GM08714 (cell line): ENCODE data around the gene VARS1.
"Not testable (repeated sequence)": the region's sequence is repeated elsewhere in the genome, so short reads cannot be mapped to it uniquely, and the experiment has no call there.

Experiments used
- H3K4me3 ChIP-seq: fragments of 200-500 bp; sonication (Bioruptor generic); 2 replicates; pipeline ENCODE4 v1.5.1; 2014; ENCODE audit warnings: mild to moderate bottlenecking, low read length, inconsistent platforms
- ZNF274 ChIP-seq: IDR thresholded peaks from 2 replicates; pipeline ENCODE4 v1.6.1; 2012; ENCODE audit warnings: mild to moderate bottlenecking, low read depth, low read length

The VARS1 gene

DNA sequence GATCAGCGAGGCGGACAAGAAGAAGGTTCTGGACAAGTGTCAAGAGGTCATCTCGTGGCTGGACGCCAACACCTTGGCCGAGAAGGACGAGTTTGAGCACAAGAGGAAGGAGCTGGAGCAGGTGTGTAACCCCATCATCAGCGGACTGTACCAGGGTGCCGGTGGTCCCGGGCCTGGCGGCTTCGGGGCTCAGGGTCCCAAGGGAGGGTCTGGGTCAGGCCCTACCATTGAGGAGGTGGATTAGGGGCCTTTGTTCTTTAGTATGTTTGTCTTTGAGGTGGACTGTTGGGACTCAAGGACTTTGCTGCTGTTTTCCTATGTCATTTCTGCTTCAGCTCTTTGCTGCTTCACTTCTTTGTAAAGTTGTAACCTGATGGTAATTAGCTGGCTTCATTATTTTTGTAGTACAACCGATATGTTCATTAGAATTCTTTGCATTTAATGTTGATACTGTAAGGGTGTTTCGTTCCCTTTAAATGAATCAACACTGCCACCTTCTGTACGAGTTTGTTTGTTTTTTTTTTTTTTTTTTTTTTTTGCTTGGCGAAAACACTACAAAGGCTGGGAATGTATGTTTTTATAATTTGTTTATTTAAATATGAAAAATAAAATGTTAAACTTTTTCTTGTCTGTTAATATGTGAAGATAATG is 34.2 kb upstream of the VARS1 start:
- H3K4me3 ChIP-seq = peak overlapping the region; percentile 86
- no peak for TF ChIP-seq ZNF274

DNA sequence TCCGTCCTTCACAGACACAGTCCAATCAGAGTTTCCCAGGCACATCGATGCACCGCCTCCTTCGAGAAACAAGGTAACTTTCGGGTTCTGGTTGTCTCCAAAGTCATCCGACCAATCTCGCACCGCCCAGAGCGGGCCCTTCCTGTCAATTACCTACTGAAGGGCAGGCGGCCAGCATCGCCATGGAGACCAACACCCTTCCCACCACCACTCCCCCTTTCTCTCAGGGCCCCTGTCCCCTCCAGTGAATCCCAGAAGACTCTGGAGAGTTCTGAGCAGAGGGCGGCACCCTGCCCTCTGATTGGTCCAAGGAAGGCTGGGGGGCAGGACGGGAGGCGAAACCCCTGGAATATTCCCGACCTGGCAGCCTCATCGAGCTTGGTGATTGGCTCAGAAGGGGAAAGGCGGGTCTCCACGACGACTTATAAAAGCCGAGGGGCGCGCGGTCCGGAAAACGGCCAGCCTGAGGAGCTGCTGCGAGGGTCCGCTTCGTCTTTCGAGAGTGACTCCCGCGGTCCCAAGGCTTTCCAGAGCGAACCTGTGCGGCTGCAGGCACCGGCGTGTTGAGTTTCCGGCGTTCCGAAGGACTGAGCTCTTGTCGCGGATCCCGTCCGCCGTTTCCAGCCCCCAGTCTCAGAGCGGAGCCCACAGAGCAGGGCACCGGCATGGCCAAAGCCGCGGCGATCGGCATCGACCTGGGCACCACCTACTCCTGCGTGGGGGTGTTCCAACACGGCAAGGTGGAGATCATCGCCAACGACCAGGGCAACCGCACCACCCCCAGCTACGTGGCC is 31.9 kb upstream of the VARS1 start, which contains the start of gene HSPA1B:
HSPA1B (plus strand) TSS at position 453 of the 794 bp plus-strand sequence; CDS start at position 666, 213 bp downstream.
- no peak for TF ChIP-seq ZNF274
- peak within 1 kb of the TSS; percentile 75 for H3K4me3 ChIP-seq

DNA sequence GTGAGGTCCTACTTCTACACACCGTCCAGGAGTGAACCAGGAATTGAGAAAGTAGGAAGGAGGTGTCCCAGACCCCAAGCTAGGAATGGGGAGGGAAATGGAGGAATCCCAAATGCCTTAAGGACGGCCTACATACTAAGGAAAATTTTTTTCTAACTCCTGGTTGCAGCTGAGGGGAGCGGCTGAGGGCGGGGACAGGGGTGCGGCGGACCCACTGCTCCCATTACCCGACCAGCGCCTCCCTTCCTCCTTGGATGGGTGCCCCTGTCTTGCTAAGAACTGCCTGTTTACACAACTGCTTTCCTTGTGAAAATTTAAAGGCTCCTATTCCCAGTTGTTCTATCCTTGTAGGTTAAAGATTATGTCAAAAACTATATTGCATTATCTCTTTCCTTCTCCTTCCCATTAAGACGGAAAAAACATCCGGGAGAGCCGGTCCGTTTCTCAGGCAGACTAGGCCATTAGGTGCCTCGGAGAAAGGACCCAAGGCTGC is 31.3 kb upstream of the VARS1 start:
- peak overlapping the region; percentile 75 for H3K4me3 ChIP-seq
- TF ChIP-seq ZNF274 = no peak

DNA sequence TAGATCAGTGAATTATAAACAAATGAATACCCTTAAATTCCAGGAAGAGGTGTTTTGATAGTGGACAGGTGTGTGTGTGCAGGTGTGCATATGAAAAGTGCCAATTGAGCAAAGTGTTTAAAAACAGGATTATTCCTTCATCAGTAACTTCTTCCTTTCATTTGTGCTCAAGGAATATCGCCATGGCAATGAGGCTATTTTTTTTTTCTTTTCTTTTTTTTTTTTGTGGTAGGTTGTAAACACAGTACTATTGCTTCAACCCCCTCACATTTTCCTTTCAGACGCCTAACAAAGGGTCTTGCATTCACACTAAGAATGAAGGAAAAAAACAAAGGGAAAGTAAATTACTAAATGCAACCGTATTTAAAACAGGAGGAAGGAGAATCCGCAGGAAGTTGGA is 30.0 kb upstream of the VARS1 start:
- no peak overlapping the region for H3K4me3 ChIP-seq

DNA sequence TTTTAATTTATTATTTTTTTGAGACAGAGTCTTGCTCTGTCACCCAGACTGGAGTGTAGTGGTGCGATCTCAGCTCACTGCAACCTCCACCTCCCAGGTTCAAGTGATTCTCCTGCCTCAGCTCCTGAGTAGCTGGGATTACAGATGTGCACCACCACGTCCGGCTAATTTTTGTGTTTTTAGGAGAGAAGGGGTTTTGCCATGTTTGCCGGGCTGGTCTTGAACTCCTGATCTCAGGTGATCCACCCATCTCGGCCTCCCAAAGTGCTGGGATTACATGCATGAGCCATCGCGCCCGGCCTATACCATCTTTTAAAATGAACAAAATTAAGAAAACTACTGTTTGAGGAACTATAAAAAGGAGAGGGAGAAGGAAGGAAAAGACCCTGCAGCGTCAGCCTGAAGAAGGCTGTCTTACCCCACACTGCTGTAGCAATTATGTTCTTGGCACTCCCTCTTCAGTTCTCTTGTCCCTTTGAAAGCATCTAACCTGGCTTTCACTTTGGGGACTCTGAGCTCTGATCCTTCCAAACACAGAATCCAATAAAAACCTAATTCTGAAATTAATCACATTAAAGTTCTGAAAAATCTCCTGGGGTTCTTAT is 28.1 kb upstream of the VARS1 start:
- not testable (repeated sequence) for H3K4me3 ChIP-seq

More for the DNA sequence above, 30.0 kb upstream of the VARS1 start:
- no peak for TF ChIP-seq ZNF274

DNA sequence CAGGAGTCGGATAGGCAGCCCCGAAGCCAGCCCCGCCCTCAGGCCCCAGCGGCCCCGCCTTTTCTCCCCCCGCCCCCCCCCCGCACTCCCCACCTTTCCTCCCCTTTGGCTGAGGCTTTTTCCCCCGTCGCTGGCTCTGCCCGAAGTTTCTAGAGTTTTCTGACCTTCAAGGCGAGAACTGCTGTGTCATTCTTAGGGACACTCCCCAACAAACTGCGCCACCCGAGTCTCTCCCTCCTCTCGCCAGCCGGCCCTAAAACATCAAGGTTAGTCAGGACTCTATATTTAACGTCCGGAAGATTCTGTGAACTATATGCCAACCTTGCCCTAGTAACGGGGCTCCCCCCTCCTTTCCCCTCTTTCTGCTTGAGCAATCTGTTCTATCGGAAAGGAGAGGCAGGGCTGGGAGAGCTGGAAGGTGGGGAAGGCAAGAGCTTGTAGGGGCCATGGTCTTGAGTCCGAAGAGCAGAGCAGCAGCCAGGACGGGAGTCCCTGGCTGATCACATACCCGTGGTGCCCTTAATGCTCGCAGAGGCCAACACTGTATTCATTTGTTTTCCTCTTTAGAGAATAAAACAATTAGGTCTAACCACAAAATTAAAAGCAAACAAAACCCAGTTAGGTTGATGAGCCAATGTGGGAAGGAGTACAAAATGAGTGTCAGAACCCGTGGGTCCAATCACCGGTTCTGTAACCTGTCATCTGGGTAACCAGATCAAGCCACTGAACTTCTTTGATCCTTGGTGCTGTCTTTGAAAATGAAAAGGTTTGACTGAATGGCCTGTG is 26.7 kb upstream of the VARS1 start:
- TF ChIP-seq ZNF274 = no peak
- peak overlapping the region; percentile 67 for H3K4me3 ChIP-seq

DNA sequence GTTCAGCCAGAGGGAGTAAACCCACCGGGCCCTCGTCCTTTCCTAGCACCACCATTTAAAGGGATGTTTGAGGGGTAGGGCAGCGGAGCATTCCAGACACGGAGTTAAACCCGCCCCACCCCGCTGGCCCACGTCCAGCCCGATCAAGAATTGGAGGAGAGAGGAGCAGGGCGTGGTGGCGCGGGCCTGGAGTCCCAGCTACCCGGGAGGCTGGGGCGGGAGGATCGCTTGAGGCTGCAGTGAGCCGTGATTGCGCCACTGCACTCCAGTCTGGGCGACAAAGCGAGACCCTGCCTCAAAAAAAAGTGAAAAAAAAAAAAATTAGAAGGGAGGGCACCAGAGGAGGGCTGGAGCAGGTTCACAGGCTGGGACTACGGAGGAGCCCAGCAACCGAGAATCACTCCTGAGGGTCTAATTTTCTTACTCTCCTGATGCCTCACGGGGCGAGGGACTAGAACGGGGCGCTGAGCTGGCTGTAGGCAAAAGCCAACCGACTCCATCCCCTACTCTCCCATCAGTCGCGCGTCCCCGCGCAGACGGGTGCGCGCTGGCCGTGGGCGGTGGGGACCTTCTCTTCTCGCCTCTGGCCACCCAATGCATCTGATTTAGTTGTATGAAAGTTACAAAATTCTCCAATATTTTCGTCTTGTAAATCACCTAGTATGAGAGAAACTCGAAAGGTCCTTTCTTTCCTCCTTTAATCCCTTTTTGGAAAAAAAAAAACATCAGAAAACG is 25.9 kb upstream of the VARS1 start:
- no peak for TF ChIP-seq ZNF274
- H3K4me3 ChIP-seq = peak overlapping the region; percentile 67; the same call in 1 of the 2 replicates

DNA sequence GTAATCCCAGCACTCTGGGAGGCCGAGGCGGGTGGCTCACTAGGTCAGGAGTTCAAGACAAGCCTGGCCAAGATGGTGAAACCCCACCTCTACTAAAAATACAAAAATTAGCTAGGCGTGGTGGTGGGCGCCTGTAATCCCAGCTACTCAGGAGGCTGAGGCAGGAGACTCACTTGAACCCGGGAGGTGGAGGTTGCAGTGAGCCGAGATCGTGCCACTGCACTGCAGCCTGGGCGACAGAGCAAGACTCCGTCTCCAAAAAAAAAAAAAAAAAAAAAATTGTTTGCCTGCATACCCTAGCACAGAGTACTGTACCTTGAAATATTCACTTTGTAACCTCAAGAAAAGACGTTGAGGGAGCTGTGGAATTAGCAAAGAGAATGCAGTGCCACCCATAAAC is 24.8 kb upstream of the VARS1 start:
- H3K4me3 ChIP-seq = not testable (repeated sequence)

DNA sequence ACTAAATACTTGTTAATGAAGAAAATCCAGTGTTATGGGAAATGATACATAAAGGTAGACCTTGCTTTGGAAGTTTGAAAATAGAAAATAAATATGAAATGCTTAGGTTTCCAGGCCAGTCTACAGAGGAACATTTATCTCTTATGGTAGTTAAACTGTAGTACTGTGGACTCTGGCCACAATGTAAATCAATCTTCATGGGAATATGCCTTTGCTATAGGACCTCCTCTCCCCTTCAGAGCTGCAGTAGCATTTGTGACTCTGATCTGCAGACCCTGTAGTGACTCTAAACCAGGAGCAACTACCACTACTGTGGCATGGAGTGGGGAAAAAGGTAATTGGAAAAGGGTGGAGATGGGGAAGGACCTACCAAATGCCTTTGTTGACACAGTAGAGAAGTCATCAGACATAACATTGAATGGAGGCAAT is 24.3 kb upstream of the VARS1 start:
- no peak overlapping the region for H3K4me3 ChIP-seq
- no peak for TF ChIP-seq ZNF274

DNA sequence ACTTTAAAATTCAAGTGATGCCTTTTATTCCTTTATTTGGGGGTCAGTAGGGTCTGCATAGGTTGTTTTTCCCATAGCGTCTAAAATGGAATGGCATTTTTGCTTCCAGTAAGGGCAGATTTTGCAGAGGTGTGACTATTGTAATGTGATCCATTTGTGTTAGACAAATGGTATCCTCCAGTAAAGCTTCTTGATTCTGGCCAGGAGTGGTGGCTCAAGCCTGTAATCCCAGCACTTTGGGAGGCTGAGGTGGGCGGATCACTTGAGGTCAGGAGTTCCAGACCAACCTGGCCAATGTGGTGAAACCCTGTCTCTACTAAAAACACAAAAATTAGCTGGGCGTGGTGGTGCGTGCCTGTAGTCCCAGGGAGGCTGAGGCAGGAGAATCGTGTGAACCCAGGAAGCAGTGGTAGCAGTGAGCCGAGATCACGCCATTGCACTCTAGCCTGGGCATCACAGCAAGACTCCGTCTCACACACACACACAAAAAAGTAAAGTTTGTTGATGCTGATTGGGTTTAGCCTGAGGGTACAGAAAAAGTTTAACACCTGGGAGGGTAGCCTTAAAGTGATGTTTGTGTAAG is 22.5 kb upstream of the VARS1 start:
- H3K4me3 ChIP-seq = peak overlapping the region; percentile 42; the same call in 1 of the 2 replicates

DNA sequence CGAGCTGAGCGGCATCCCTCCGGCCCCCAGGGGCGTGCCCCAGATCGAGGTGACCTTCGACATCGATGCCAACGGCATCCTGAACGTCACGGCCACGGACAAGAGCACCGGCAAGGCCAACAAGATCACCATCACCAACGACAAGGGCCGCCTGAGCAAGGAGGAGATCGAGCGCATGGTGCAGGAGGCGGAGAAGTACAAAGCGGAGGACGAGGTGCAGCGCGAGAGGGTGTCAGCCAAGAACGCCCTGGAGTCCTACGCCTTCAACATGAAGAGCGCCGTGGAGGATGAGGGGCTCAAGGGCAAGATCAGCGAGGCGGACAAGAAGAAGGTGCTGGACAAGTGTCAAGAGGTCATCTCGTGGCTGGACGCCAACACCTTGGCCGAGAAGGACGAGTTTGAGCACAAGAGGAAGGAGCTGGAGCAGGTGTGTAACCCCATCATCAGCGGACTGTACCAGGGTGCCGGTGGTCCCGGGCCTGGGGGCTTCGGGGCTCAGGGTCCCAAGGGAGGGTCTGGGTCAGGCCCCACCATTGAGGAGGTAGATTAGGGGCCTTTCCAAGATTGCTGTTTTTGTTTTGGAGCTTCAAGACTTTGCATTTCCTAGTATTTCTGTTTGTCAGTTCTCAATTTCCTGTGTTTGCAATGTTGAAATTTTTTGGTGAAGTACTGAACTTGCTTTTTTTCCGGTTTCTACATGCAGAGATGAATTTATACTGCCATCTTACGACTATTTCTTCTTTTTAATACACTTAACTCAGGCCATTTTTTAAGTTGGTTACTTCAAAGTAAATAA is 21.8 kb upstream of the VARS1 start:
- peak overlapping the region; percentile 42 for H3K4me3 ChIP-seq

DNA sequence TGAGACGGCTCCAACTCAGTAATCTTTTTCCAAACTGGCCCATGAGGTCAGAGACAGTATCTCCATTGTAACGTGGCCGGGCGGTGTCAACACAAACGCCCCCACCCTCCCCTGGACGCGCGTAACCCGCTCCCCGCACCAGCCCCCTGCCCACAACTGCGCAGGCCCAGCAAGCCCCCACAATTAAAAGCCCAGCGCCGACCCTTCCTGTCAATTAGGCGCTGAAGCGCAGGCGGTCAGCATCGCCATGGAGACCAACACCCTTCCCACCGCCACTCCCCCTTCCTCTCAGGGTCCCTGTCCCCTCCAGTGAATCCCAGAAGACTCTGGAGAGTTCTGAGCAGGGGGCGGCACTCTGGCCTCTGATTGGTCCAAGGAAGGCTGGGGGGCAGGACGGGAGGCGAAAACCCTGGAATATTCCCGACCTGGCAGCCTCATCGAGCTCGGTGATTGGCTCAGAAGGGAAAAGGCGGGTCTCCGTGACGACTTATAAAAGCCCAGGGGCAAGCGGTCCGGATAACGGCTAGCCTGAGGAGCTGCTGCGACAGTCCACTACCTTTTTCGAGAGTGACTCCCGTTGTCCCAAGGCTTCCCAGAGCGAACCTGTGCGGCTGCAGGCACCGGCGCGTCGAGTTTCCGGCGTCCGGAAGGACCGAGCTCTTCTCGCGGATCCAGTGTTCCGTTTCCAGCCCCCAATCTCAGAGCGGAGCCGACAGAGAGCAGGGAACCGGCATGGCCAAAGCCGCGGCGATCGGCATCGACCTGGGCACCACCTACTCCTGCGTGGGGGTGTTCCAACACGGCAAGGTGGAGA is 19.7 kb upstream of the VARS1 start, which contains the start of the genes HSPA1A and HSPA1L:
HSPA1A (plus strand) TSS at position 519 of the 814 bp plus-strand sequence; CDS start at position 733, 214 bp downstream.
HSPA1L (minus strand) TSS at position 259 of the 814 bp plus-strand sequence. CDS start 3,311 bp downstream, outside the sequence.
- no peak for TF ChIP-seq ZNF274
- H3K4me3 ChIP-seq = peak within 1 kb of the TSS; percentile 66
